AG09319 (cell line): Measurements from ENCODE around the gene UBAP2.
"Not testable (repeated sequence)": the region's sequence is repeated elsewhere in the genome, so short reads cannot be mapped to it uniquely, and the experiment has no call there.

ENCODE experiments used
- DNase-seq: peaks from one replicate; pipeline ENCODE4 v3.0.0-alpha.2; 2010; ENCODE audit warnings: low read depth; ENCODE audit errors: extremely low read depth
- CTCF ChIP-seq: IDR thresholded peaks from 2 replicates; pipeline ENCODE4 v1.5.1; 2011; ENCODE audit warnings: low read depth, mild to moderate bottlenecking, inconsistent platforms, low read length, moderate library complexity

Gene UBAP2

GRCh38 chr9:33972698-33973097, 76.0 kb downstream of the UBAP2 start:
- no peak for TF ChIP-seq CTCF
- DNase-seq = no peak

GRCh38 chr9:33964086-33964768, 84.5 kb downstream of the UBAP2 start:
- no peak for DNase-seq
- TF ChIP-seq CTCF = no peak

GRCh38 chr9:33962468-33962867, 86.2 kb downstream of the UBAP2 start:
- DNase-seq = not testable (repeated sequence)

GRCh38 chr9:33959725-33960124, 89.0 kb downstream of the UBAP2 start:
- no peak for DNase-seq
- TF ChIP-seq CTCF = no peak

- no peak for DNase-seq
- TF ChIP-seq CTCF = no peak
These were observed 92.1 kb downstream of the UBAP2 start for GRCh38 chr9:33956544-33956943.

GRCh38 chr9:33952066-33952465, 96.6 kb downstream of the UBAP2 start:
- TF ChIP-seq CTCF = no peak

GRCh38 chr9:33950371-33950770, 98.3 kb downstream of the UBAP2 start:
- TF ChIP-seq CTCF = no peak
- no peak for DNase-seq

More at GRCh38 chr9:33952066-33952465, 96.6 kb downstream of the UBAP2 start:
- DNase-seq = no peak
